ENCODE data around the gene PPM1L. TPM values are rescaled to one million over a fixed set of nuclear protein-coding genes. Genes with fewer than 3 reads are reported as not detected.

Gene PPM1L
- polyA plus RNA-seq, 3 donors: 5.5 to 9.9 (median 7.8) TPM

DNA sequence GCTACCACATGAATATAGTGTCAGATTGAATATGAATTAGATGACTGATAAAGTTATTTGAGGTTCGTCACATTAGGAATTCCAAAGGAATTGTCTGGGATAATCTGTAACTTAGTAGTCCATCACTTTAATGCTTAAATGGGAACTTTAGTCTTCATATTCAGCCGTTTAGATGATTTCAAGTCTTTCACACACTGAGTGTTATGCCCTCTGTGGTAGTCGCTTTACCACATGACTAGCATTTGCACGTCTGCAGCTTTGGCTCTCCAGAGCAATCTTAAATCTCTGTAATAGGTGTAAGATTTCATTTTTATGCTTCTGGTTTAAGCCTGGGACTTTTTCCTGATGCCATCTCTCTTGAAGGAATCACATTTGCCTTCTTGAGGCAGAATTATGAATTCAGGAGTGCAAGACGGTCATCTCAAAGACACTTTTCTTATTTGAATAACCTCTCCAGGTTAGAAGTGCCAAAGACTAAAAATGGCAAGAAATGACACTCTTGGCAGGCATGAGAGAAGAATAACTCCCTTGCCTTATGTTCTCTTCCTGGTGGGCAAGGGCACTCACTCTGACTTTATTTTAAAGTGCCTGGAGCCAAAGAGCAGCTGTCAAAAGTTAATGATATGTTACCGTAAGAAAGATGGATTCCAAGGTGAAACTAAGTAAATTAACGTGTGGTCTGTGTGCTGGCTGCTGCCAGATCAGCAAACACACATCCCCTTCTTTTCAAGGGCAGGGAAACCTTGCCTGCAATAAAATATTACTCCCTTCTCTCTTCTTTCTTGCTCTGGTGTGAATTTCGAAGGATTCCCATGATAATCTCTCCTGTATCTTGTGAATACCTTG is 195.8 kb downstream of the PPM1L start:
- H3K36me3 Mint-ChIP-seq: no peaks in the 10 kb centered on the region
- no peaks in the 10 kb centered on the region for H3K9me3 Mint-ChIP-seq
- Histone ChIP-seq H3K36me3 (replicated peaks in 1 of 2; ENCODE audit: control insufficient read depth in 1 of 2, insufficient read depth in 2 of 2, low read length in 2 of 2) (no peaks in the 10 kb centered on the region), H4K20me1 (ENCODE audit: insufficient read depth, low read length) (no peaks in the 10 kb centered on the region), H3K9ac (ENCODE audit: insufficient read depth, low read length, poor library complexity, severe bottlenecking) (no peak overlapping the region), H3K27me3 (ENCODE audit: control insufficient read depth in 2 of 2, insufficient read depth in 2 of 2, low read length in 2 of 2) (no peaks in the 10 kb centered on the region), H3K4me3 (replicated peaks in 1 of 3; ENCODE audit: low read depth in 2 of 3, low read length in 3 of 3) (no peak overlapping the region), H3K4me2 (replicated peaks; ENCODE audit: extremely low read depth, low read length, poor library complexity, severe bottlenecking) (no peak overlapping the region), H3K4me1 (ENCODE audit: control insufficient read depth in 1 of 2, insufficient read depth in 2 of 2, low read length in 2 of 2) (no peaks in the 10 kb centered on the region), H3K27ac (ENCODE audit: low read depth in 1 of 2, low read length in 2 of 2) (no peak overlapping the region), H3K9me3 (replicated peaks in 1 of 2; ENCODE audit: control insufficient read depth in 1 of 2, insufficient read depth in 1 of 2, low read length in 2 of 2) (no peaks in the 10 kb centered on the region), H2AFZ (ENCODE audit: insufficient read depth, low read depth, low read length, poor library complexity, severe bottlenecking) (no peak overlapping the region), H3K79me2 (ENCODE audit: insufficient read depth, low read length) (no peaks in the 10 kb centered on the region)
- TF ChIP-seq, protein P1, sequence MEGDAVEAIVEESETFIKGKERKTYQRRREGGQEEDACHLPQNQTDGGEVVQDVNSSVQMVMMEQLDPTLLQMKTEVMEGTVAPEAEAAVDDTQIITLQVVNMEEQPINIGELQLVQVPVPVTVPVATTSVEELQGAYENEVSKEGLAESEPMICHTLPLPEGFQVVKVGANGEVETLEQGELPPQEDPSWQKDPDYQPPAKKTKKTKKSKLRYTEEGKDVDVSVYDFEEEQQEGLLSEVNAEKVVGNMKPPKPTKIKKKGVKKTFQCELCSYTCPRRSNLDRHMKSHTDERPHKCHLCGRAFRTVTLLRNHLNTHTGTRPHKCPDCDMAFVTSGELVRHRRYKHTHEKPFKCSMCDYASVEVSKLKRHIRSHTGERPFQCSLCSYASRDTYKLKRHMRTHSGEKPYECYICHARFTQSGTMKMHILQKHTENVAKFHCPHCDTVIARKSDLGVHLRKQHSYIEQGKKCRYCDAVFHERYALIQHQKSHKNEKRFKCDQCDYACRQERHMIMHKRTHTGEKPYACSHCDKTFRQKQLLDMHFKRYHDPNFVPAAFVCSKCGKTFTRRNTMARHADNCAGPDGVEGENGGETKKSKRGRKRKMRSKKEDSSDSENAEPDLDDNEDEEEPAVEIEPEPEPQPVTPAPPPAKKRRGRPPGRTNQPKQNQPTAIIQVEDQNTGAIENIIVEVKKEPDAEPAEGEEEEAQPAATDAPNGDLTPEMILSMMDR (IDR thresholded peaks at IDR 0.05): no peak
- intact Hi-C loops (cut with micrococcal nuclease): loop anchor here in 1 of 2 donors (10.0 kb wide), 3 partner anchors 133 to 473 kb away; no protein-coding TSS in a partner anchor
- WGBS (ENCODE audit: insufficient coverage): 96% methylated on average over 5 of the region's 8 CpGs
- H3K27ac Mint-ChIP-seq: no peak overlapping the region
- DNase-seq: no peak
- no peaks in the 10 kb centered on the region for H3K27me3 Mint-ChIP-seq (ENCODE audit: low read depth in 3 of 3)
- no peaks in the 10 kb centered on the region for H3K4me1 Mint-ChIP-seq
- no peak overlapping the region for H3K4me3 Mint-ChIP-seq

DNA sequence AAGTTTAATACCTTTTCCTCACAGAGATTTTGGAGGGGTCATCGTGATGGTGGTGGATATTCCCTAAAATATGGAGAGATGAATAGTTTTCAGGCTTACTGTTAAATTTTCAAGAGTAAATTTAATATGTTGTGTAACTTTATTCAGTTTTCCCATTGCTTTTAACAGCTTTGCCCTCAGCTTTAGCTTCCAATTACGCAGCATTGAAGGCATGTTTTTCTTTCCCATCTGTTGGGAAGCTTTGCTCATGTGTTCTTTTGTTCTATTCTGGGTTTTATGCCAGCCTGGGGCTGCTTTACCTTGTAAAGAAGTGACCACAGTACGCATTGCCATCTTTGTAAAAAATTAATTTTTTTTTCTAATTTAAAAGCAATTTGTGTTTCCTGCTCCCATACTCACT is 197.7 kb downstream of the PPM1L start:
- TF ChIP-seq, protein P1 (IDR thresholded peaks at IDR 0.05): no peak
- no peaks in the 10 kb centered on the region for H3K27me3 Mint-ChIP-seq (ENCODE audit: low read depth in 3 of 3)
- H4K20me1 ChIP-seq (ENCODE audit: insufficient read depth, low read length): peaks cover 3% of the 10 kb centered on the region
- H3K4me3 ChIP-seq (replicated peaks in 1 of 3; ENCODE audit: low read depth in 2 of 3, low read length in 3 of 3): no peak overlapping the region
- intact Hi-C loops (cut with micrococcal nuclease): loop anchor here in 1 of 2 donors (10.0 kb wide), 3 partner anchors 131 to 471 kb away; no protein-coding TSS in a partner anchor
- no peaks in the 10 kb centered on the region for H3K27me3 ChIP-seq (ENCODE audit: control insufficient read depth in 2 of 2, insufficient read depth in 2 of 2, low read length in 2 of 2)
- H3K4me1 ChIP-seq (ENCODE audit: control insufficient read depth in 1 of 2, insufficient read depth in 2 of 2, low read length in 2 of 2): no peaks in the 10 kb centered on the region
- H3K79me2 ChIP-seq (ENCODE audit: insufficient read depth, low read length): no peaks in the 10 kb centered on the region
- H3K4me2 ChIP-seq (replicated peaks; ENCODE audit: extremely low read depth, low read length, poor library complexity, severe bottlenecking): no peak overlapping the region
- no peak overlapping the region for H3K4me3 Mint-ChIP-seq
- H3K27ac ChIP-seq (ENCODE audit: low read depth in 1 of 2, low read length in 2 of 2): no peak overlapping the region
- H3K9me3 ChIP-seq (replicated peaks in 1 of 2; ENCODE audit: control insufficient read depth in 1 of 2, insufficient read depth in 1 of 2, low read length in 2 of 2): no peaks in the 10 kb centered on the region
- H2AFZ ChIP-seq (ENCODE audit: insufficient read depth, low read depth, low read length, poor library complexity, severe bottlenecking): no peak overlapping the region
- no peak overlapping the region for H3K9ac ChIP-seq (ENCODE audit: insufficient read depth, low read length, poor library complexity, severe bottlenecking)
- H3K36me3 ChIP-seq (replicated peaks in 1 of 2; ENCODE audit: control insufficient read depth in 1 of 2, insufficient read depth in 2 of 2, low read length in 2 of 2): no peaks in the 10 kb centered on the region
- no peaks in the 10 kb centered on the region for H3K36me3 Mint-ChIP-seq
- H3K9me3 Mint-ChIP-seq: no peaks in the 10 kb centered on the region
- DNase-seq: no peak
- H3K4me1 Mint-ChIP-seq: no peaks in the 10 kb centered on the region
- WGBS (ENCODE audit: insufficient coverage): no CpG with 5 or more reads among the region's 3 CpGs
- no peak overlapping the region for H3K27ac Mint-ChIP-seq
